ENCODE results near the gene VCAN.

VCAN gene

GRCh38 chr5:83503662-83504061, 32.1 kb downstream of the VCAN start:
- DNase-seq = no peak

- no peak for DNase-seq
Observed at GRCh38 chr5:83507431-83507830, 35.9 kb downstream of the VCAN start.

- DNase-seq = no peak
Observed at GRCh38 chr5:83509540-83509939, 38.0 kb downstream of the VCAN start.

- no peak for DNase-seq
Observed at GRCh38 chr5:83510260-83510659, 38.7 kb downstream of the VCAN start.

GRCh38 chr5:83512061-83512745, 40.7 kb downstream of the VCAN start:
- no peak for DNase-seq

- DNase-seq = no peak
Observed at GRCh38 chr5:83513081-83513480, 41.5 kb downstream of the VCAN start.

- DNase-seq = no peak
Observed at GRCh38 chr5:83513491-83513890, 41.9 kb downstream of the VCAN start.

GRCh38 chr5:83516377-83516776, 44.8 kb downstream of the VCAN start:
- no peak for DNase-seq

- no peak for DNase-seq
Observed at GRCh38 chr5:83517072-83517687, 45.6 kb downstream of the VCAN start.

- no peak for DNase-seq
Observed at GRCh38 chr5:83517688-83518085, 46.1 kb downstream of the VCAN start.

GRCh38 chr5:83518319-83519061, 46.9 kb downstream of the VCAN start:
- no peak for DNase-seq

GRCh38 chr5:83522446-83522845, 50.9 kb downstream of the VCAN start:
- no peak for DNase-seq

GRCh38 chr5:83523929-83524328, 52.4 kb downstream of the VCAN start:
- no peak for DNase-seq

- no peak for DNase-seq
Observed at GRCh38 chr5:83524345-83524744, 52.8 kb downstream of the VCAN start.

- DNase-seq = no peak
Observed at GRCh38 chr5:83524991-83525390, 53.4 kb downstream of the VCAN start.

GRCh38 chr5:83526289-83526688, 54.7 kb downstream of the VCAN start:
- no peak for DNase-seq

GRCh38 chr5:83527221-83527620, 55.7 kb downstream of the VCAN start:
- DNase-seq = no peak

- DNase-seq = no peak
Observed at GRCh38 chr5:83527722-83528438, 56.3 kb downstream of the VCAN start.

GRCh38 chr5:83528439-83528769, 56.9 kb downstream of the VCAN start:
- no peak for DNase-seq

- no peak for DNase-seq
Observed at GRCh38 chr5:83530193-83530592, 58.6 kb downstream of the VCAN start.

- DNase-seq = no peak
Observed at GRCh38 chr5:83531661-83532060, 60.1 kb downstream of the VCAN start.

GRCh38 chr5:83538786-83539462, 67.4 kb downstream of the VCAN start:
- no peak for DNase-seq

GRCh38 chr5:83539463-83539790, 67.9 kb downstream of the VCAN start:
- DNase-seq = no peak

All from CD4-positive, alpha-beta T cell treated with Interleukin-4 for 1 hour (primary cell).